Stimulated activated CD4-positive, alpha-beta T cell treated with anti-CD3 and anti-CD28 coated beads, TNF-alpha, amount 100 ng/mL, for 1 hour (primary cell): ENCODE results near the gene KCNT2.
"Not testable (repeated sequence)": the region's sequence is repeated elsewhere in the genome, so short reads cannot be mapped to it uniquely, and the experiment has no call there.

Experiments
- DNase-seq, 3 donors: peaks; one replicate each; pipeline ENCODE4 v3.0.0-alpha.2; 2020; ENCODE audit warnings: low read depth in 3 of 3, low spot score in 1 of 3

Gene KCNT2

DNA sequence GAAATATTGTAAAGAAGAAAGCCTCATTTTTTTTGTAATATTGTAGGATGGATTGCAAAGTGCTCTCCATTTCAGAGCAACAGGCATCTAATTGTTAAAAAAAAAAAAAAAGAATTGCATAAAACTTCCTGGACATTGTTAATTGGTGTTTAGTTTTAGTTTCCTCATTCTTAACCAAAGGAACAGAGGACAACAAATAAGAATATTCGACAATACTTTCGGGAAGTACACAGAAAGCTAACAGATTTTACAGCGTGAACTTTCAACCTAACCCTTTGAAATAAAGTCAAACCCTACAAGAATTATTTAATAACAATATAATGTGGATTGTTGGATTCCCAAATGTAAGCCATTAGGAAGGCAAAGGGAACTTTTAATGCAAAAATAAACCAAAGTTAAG, 284.4 kb downstream of the KCNT2 start:
- DNase-seq, result no peak

DNA sequence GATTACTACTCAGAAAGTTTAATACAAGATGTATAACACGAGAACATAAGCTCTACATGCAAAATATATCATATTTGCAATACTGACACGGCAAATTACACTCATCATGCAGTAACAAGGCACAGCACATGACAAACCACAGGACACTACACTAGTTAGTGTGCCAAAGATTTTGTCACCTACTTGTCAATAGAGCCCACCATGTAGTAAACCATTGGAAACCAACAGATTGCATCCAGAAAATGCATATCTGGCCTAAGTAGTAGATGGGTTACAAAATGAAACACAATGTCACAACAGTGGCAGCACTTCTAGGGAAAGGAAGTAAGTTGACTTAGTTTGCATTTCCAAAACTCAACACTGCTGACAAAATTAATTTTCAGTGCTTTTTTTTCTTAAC, 288.9 kb downstream of the KCNT2 start:
- no peak for DNase-seq

DNA sequence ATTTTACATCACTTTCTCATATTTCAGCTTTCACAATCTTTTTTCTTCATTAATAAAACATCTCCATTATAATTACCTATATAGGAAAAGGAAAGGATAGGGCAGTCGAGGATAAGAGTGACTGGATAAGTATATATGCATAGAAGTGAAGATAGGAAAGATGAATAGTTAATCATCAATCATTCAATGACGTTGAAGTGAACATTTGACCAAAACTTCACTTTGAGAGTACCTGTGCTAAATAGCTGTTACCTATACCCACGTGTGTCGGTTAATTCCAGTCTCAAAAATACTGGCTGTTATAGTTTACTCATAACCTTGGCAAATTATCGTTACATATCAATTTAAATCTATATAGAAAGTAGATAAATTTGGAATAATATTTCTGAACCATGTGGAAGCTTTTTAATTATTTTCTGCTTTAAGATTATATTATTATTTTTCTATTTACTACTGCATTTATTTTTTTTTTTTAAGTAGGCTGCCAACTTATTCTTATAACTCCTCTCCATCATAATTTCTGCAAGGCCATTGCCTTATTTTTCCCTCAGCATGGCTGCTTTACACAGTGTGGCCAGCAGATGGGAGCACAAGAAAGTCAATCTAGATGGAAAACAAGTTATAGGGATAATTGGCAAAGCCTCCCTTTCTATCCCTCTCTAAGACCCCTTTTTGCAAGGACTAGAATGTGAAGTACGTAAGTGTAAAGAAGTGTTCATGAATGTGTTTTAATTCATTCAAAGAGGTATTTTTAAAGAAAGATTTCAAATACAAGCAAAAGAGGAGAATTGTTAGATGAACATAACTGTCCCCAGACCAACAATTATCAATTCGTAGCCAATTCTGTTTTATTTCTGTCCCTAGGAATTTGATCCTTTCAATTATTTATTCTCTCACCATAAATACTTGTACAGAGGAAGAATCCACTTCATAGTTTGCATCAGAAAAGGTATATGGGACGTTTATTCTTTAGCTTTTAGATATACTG, 290.4 kb downstream of the KCNT2 start:
- DNase-seq, result no peak

DNA sequence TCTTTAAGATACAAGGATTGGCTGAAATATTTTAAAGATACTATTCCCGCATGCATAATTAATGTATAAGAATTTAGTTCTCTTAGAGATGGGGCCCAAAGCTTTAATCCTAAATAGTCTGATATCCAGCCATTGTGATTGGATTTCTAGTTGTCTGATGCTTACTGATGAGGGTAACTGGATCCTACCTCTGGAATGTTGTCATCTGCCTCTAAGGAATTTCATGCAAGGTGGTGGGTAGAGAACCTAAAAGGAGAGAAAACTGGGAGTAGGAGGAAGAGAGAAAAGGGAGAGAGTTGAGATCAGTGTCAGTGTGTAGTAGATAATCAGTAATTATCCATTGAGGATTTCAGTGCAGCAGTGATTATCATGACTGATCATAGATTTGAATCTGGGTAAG, 295.5 kb downstream of the KCNT2 start:
- no peak for DNase-seq

DNA sequence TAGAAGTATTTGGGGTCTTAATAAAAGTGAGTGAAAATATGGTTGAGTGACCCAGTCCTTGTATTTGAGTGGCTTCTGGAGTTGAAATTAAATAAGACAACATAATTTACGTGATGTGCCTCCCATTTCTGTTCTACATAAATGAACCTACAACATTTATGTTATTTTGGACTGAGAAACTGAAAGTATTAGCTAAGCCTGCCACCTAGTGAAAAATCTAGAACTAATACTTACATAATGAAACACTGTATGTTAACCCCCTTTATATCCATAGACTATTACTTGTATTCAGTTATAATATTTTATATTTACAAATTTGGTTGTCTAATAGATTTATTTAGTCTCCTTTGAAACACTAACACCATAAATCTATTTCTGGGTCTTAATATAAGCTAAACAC, 298.9 kb downstream of the KCNT2 start:
- no peak for DNase-seq

DNA sequence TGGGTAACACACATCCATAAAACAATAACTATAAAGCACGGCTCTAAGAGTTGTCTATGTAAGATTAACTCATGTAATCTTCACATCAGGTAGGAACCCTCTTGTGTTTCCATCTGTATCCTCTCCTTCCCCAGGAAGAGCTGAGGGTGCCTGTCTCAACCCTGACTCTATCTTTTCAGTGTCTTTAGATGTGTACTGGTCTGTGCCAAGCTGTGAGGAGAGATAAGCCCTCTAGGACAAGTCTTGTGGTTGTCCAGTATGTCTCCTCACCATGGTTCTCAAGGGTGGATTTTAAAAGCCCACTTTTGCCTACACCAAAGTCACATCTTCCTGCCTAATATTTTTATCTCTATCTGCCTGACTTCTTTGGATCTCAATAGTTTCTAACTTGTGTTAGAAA, 300.1 kb downstream of the KCNT2 start:
- no peak for DNase-seq

DNA sequence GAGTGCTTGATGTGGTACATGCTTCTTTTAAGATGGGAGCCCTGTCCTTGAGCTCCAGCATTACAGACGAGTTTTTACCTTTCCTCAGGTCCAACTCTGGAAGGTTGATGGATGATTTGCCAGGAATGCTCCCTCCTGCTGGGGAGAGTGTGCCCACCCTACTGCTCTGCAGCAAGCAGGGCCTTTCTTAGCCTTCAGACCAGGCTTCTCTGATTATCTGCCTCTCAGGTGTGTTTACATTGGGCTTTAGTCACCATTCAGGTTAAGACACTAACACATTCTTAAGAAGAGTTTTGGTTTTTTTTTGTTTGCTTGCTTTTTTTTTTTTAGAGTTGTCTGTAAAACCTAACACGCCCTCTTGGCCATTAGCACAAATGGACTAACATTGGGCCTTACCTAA, 301.8 kb downstream of the KCNT2 start:
- DNase-seq, result no peak

DNA sequence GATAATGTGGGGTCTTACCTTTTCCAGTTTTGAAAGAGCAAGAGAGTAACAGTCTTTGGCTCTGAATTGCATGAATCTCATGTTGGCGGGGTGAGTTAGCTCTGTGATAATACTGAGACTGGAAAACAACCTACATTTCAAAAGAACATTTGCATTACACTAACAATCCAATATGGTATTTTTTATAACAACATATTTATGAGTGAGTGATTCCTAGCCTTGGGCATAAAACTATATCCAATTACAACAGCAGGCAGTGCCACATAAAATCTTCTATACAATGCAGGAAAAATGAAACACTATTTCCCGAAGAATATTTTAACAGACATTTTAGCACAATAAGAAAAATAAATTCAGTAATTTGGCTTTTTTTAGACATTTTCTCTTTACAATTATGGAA, 303.0 kb downstream of the KCNT2 start:
- DNase-seq, result no peak

DNA sequence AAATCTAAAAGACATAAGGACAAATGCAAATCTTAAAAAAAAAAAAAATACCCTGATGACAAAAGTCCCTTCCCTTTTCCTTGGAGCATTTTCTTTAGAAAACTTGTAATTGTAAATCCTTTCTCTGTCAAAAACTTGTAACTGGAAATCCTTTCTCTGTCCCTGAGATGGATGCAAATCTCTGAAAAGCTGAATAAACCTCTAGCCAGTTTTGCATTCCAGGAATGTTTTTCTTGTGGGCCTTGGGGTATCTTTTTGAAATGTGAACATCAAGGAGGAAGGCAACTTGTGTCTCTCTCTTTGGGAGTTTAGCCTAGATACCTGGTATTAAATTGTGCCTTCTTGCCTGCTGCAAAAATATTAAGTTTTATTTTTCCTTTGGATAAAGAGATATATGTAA, 305.3 kb downstream of the KCNT2 start:
- no peak for DNase-seq

DNA sequence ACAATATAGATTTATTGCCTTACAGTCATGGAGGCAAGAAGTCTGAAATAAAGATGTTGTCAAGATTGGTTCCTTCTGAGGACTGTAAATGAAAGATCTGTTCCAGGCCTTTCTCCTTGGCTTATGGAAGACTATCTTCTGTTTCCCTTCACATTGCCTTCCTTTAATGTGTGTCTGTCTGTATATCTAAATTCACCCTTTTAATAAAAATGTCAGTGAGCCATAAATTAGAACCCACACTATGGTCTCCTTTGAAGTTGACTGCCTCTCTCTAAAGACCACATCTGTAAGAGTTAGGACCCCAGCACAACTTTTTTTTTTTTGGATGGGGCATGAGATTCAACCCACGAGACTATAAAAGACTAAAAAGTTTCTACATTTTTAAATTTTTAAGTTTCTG, 305.8 kb downstream of the KCNT2 start:
- no peak for DNase-seq

DNA sequence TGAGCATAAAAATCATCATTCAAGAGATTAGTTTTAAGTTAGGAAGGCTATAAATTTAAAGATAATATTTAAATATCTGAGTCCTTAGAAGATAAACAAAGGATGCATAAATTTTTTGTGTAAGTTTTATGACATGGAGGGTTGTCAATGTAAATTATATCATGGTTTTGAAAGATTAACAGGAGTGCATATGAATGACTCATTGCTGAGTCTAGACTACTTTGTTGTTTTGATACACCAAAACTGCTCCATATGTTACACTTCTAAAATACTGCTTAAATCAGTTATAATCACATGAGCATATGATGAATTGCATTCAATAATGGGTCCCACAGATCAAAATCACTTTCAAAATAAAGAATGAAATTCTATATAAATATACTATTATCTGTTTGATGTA, 312.5 kb downstream of the KCNT2 start:
- DNase-seq, result no peak

DNA sequence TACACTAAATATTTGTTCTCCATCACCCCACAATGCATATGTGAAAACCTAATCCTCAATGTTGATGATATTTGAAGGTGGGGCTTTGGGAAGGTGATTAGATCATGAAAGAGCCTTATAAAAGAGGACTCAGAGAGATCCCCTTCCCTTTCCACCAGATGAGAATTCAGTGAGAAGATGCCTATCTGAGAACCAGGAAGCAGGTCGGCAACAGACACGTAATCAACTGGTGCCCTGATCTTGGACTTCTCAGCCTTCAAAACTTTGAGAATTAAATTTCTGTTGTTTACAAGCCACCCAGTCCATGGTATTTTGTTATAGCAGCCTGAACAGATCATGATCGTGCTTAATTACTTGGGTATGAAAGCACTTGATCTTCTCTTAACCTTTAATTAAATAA, 329.4 kb downstream of the KCNT2 start:
- no peak for DNase-seq

DNA sequence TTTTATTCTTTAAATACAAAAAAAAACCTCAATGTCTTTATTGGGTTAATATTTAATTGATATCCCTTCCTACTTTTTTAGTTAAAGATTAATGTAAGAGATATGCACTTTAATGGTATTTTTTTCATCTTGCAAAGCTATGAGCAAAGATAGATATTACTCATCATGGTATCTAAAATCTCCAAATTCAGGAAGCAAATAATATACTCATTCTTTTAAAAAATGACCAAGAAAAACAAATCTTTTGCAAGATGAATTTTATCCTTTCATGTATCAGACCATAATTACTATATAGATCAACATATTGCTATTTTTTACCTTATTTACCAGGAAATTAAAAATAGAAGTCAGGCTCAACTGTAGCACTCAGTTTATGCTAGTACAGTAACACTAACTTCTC, 330.4 kb downstream of the KCNT2 start:
- DNase-seq, result no peak

DNA sequence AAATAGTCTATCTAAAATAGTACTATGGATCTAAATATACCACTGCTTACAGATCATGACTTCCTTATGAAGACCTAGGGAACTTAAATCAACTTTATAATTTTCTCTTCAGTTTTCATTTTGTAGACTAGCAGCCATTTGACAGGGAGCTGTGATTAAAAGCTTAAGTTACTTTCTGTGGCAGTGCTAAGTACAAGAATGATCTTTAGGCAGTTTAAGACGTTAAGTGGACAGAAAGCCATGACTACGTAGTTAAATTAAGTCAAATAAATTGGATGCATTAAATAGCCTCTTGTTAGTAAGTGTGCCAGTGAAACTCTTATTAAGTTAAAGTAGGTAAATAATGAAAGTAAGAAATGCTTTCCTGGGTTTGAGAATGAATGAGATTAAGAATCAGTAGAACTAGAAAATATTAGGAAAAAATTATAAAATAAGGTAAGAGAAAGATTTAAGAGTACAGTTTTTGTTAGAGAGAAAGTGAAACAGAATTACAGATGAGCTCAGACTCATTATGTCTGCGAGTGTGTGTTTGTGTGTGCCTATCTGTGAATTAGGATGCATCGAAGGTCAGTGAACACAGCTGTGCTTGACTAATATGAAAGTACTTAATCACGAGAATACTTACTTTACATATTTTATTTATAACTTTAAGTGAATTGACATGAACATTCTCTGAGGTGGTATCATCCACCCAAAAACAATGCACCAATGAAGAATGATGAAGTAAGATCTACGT, 336.9 kb downstream of the KCNT2 start:
- DNase-seq, result no peak

DNA sequence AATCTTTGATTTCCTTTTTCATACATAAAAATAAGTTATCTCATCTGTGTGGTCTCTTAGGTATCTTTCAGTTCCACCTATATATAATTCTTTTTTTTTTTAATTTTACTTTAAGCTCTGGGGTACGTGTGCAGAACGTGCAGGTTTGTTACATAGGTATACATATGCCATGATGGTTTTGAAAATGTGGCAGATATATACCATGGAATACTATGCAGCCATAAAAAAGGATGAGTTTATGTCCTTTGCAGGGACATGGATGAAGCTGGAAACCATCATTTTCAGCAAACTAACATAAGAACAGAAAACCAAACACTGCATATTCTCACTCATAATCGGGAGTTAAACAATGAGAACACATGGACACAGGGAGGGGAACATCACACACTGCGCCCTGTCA, 345.2 kb downstream of the KCNT2 start:
- not testable (repeated sequence) for DNase-seq

DNA sequence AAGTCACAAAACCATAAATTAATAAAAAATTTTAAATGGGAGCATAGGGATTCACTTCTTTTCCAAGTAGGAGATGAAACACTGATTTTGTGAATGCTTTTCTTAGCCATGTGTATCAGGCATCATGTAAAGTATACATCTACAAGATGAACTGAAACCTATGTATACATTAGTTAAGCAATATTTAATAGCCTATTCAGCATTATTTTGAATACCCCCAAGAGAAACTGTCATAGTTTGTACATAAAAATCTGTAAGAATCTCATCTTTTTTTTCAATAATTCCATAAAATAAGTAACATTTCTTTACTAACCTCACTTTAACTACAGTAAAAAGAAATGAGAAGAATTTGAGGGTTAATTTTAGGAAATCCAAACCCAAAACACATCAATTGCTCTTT, 348.0 kb downstream of the KCNT2 start:
- DNase-seq, result no peak

DNA sequence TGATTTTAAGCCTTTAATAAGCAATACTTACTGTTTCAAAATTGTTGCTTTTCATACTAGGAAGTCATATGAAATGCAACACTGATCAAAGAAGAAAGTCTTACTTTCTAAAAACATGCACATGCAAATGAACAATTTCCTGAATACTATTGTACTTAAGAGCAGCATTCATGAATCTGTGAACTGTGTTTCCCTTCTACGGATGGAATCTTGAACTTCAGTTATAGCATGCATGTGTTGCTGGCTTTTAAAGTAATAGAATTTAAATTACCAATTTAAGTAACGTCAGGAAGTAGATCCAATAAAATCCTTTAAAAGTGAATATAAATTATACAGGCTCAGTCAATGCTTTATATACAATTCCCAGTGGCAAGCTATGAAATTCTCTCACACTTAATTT, 348.9 kb downstream of the KCNT2 start:
- no peak for DNase-seq

DNA sequence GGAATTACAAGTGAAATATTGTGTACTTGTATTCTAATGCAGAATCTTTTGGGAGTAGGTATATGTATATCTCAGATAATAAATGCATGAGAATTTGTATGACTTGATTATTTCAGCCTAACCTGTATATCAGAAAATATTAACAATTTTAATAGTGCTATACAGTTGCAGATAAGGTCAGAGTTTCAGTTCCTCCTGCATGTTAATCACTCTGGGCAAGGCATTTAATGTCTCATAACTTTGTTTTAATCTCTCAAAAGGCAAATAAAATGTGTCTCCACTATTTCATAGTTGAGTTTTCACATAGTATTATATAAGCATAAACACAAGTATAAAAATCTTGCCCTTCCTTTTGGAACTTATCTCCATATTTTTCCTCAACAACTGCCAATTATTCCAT, 352.5 kb downstream of the KCNT2 start:
- no peak for DNase-seq

DNA sequence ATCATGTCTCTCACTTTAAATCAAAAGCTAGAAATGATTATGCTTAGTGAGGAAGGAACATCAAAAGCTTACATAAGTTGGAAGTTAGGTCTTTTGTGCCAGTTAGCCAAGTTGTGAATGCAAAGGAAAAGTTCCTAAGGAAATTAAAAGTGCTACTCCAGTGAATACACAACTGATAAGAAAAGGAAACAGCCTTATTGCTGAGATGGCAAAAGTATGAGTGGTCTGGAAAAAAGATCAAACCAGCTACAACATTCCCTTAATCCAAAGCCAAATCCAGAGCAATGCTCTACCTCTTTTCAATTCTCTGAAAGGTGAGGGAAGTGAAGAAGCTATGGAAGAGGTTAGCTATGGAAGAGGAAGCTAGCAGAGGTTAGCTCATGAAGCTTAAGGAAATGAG, 378.7 kb downstream of the KCNT2 start:
- no peak for DNase-seq

DNA sequence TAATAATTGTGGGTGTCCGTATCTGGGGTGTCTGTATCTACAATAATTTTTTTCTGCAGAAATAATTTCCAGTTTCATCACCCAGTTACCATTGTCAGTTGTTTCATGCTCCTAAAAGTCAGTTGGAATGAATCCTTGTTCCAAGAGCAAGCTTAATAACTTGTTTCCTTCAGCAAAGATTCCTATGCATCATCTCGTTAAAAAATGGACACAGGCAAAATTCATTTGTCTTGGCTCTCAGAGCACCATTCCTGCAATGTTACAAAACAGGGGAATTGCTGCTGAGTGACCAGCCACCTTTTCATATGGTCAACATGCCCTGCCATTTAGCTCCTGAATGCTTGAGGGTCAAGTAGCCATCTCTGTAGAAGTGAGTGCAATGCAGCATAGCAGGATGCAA, 393.4 kb downstream of the KCNT2 start:
- no peak for DNase-seq

DNA sequence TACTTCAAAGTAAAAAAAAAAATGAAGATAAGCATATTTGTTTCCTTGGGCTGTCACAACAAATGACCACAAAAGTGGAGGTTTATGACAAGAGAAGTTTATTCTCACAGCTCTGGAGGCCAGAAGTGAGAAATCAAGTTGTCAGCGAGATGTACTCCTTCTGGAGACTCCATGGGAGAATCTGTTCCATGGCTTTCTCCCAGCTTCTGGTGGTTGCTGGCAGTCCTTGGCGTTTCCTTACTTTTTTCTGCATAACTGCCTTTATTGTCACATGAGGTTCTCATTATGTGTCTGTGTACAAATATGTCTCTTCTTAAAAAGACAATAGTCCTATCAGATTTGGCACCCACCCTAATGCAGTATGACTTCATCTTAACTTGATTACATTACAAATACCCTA, 398.3 kb downstream of the KCNT2 start:
- no peak for DNase-seq

DNA sequence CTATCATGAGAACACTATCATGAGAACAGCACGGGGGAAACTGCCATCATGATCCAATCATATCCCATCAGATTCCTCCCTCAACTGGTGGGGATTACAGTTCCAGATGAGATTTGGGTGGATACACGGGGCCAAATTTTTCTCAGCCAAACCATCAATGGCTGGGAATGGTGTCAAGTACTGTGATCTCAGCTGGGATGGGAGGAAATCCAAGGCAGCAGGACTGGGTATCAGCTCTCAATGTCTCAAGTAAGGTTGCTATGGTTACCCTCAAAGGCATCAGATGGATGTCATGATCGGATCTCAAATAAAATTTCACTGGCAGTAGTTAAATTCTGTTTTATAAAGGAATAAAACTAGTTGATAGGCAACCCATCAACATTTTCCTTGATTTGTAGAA, 399.0 kb downstream of the KCNT2 start:
- no peak for DNase-seq
